K562 (cell line): ENCODE results near the gene PAM. TPM values are rescaled to one million over a fixed set of nuclear protein-coding genes. Genes with fewer than 3 reads are reported as not detected.

Source experiments
- ATAC-seq: fragments of 200-7000 bp; cut with Tn5 transposase; 3 replicates; pipeline ENCODE4 v1.9.1; 2020; ENCODE audit warnings: moderate library complexity
- BruUV-seq: library from RNA; stranded (reverse); fragments of 400-500 nt; replicated peaks from 2 replicates; lab custom pipeline; 2021; lab: Mats Ljungman, UMichigan
- CTCF ChIA-PET: fragments of 300-600 bp; formaldehyde crosslinking; extraction: SDS; loops from one replicate; lab custom pipeline; 2021; ENCODE audit warnings: low intra/inter-chr PET ratio; lab: Yijun Ruan, JAX
- POLR2A ChIA-PET: fragments of 300-600, 350-650 bp; sonication (Branson Sonifier 250); formaldehyde crosslinking; extraction: SDS; loops from one replicate; lab custom pipeline; 2021; ENCODE audit warnings: antibody characterized with exemption, inconsistent platforms; lab: Yijun Ruan, JAX
- DNase-seq, 4 experiments: peaks; one replicate each; pipeline versions ENCODE4 v3.0.0 to v3.0.0-alpha.2; 2011 to 2018; ENCODE audit warnings: low spot score in 3 of 4, mixed read lengths in 3 of 4; ENCODE audit errors: extremely low read depth in 1 of 4
- FAIRE-seq: peaks from 2 replicates; lab custom pipeline; 2011; peaks lifted over from hg19 to GRCh38; lab: Jason Lieb, UNC
- H2AFZ ChIP-seq: 2 replicates; pipeline ENCODE4 v1.6.0; 2011; ENCODE audit warnings: low read depth, low read length, control low read depth, inconsistent platforms
- H3K27ac ChIP-seq: fragments of 200-600 bp; 3 replicates; pipeline ENCODE4 v1.8.0; 2011; ENCODE audit warnings: low read depth, mild to moderate bottlenecking, control low read depth, inconsistent platforms, low read length, moderate library complexity, mixed read lengths; ENCODE audit errors: extremely low read depth
- H3K27me3 ChIP-seq, 2 experiments: fragments of 300-600 bp in 1 of 2; 2 replicates in 1 of 2; 3 replicates in 1 of 2; pipeline versions ENCODE4 v1.6.0 to v1.8.0; 2011; ENCODE audit warnings: inconsistent platforms in 2 of 2, low read length in 2 of 2, mild to moderate bottlenecking in 1 of 2, mixed read lengths in 1 of 2, moderate library complexity in 1 of 2; ENCODE audit not compliant: control insufficient read depth in 2 of 2, insufficient read depth in 2 of 2
- H3K36me3 ChIP-seq: fragments of 300-600 bp; 3 replicates; pipeline ENCODE4 v1.8.0; 2011; ENCODE audit warnings: mild to moderate bottlenecking, low read length, inconsistent platforms; ENCODE audit not compliant: control insufficient read depth, insufficient read depth
- H3K4me1 ChIP-seq, 2 experiments: fragments of 200-600 bp in 1 of 2; replicated peaks in 1 of 2; 2 replicates in 1 of 2; 3 replicates in 1 of 2; pipeline versions ENCODE4 v1.5.1 to v1.8.0; 2011; ENCODE audit warnings: inconsistent platforms in 2 of 2, low read length in 2 of 2, mild to moderate bottlenecking in 1 of 2, mixed read lengths in 1 of 2, moderate library complexity in 1 of 2; ENCODE audit not compliant: control insufficient read depth in 2 of 2, insufficient read depth in 2 of 2
- H3K4me2 ChIP-seq: 2 replicates; pipeline ENCODE4 v1.6.1; 2011; ENCODE audit warnings: low read length, control low read depth, inconsistent platforms, mixed read lengths; ENCODE audit not compliant: insufficient read depth
- H3K4me3 ChIP-seq: fragments of 200-600 bp; sonication (generic), shearing (Covaris generic); 2 replicates; pipeline ENCODE4 v1.5.1; 2016; ENCODE audit warnings: control low read depth, inconsistent platforms
- H3K79me2 ChIP-seq: fragments of 200-600 bp; 3 replicates; pipeline ENCODE4 v1.8.0; 2011; ENCODE audit warnings: low read length, inconsistent platforms; ENCODE audit not compliant: control insufficient read depth, insufficient read depth
- H3K9ac ChIP-seq, 2 experiments: 2 replicates each; pipeline versions ENCODE4 v1.6.0 to v1.6.1; 2011; ENCODE audit warnings: low read depth in 2 of 2, low read length in 2 of 2, control low read depth in 1 of 2, inconsistent platforms in 1 of 2, mild to moderate bottlenecking in 1 of 2, mixed read lengths in 1 of 2; ENCODE audit not compliant: insufficient read depth in 1 of 2
- H3K9me1 ChIP-seq: one replicate; pipeline ENCODE4 v1.6.0; 2011; ENCODE audit warnings: inconsistent platforms, mild to moderate bottlenecking, low read length, moderate library complexity; ENCODE audit not compliant: control insufficient read depth, insufficient read depth
- H3K9me3 ChIP-seq: replicated peaks from 2 replicates; pipeline ENCODE4 v1.5.1; 2011; ENCODE audit warnings: low read depth, low read length, inconsistent platforms; ENCODE audit not compliant: control insufficient read depth, insufficient read depth
- H4K20me1 ChIP-seq: replicated peaks from 2 replicates; pipeline ENCODE4 v1.6.1; 2011; ENCODE audit warnings: low read length, inconsistent platforms, mixed read lengths; ENCODE audit not compliant: control insufficient read depth, insufficient read depth
- CXXC5 ChIP-seq: fragments of 250-450 bp; sonication (Bioruptor Pico); IDR thresholded peaks from 2 replicates; pipeline ENCODE4 v1.8.0; 2022; ENCODE audit warnings: inconsistent platforms, mild to moderate bottlenecking, moderate library complexity
- NCOR1 ChIP-seq: fragments of 450-650 bp; IDR thresholded peaks from 2 replicates; pipeline ENCODE4 v1.6.1; 2016; ENCODE audit warnings: mild to moderate bottlenecking, moderate library complexity
- NFATC3 ChIP-seq: fragments of 450-650 bp; IDR thresholded peaks from 2 replicates; pipeline ENCODE4 v1.6.1; 2017; ENCODE audit warnings: mild to moderate bottlenecking
- NONO ChIP-seq, 2 experiments: fragments of 200-400 bp in 1 of 2; fragments of 450-650 bp in 1 of 2; formaldehyde crosslinking in 1 of 2; IDR thresholded peaks; 2 replicates each; pipeline ENCODE4 v1.6.1; 2017; ENCODE audit warnings: low read depth in 2 of 2, mild to moderate bottlenecking in 2 of 2, moderate library complexity in 2 of 2, low read length in 1 of 2
- NR2C2 ChIP-seq, 2 experiments: fragments of 200-800 bp in 1 of 2; sonication (Bioruptor generic) in 1 of 2; sonication (generic) in 1 of 2; formaldehyde crosslinking in 1 of 2; IDR thresholded peaks; 2 replicates each; pipeline versions ENCODE4 v1.6.1 to v1.8.0; 2016 to 2022; ENCODE audit warnings: mild to moderate bottlenecking in 1 of 2, missing compliant biosample characterization in 1 of 2, missing genetic modification characterization in 1 of 2, missing genetic modification reagents in 1 of 2
- PHB ChIP-seq: fragments of 250-450 bp; sonication (Bioruptor Pico); IDR thresholded peaks from 2 replicates; pipeline ENCODE4 v1.5.0; 2021
- TRIM28 ChIP-seq: fragments of 450-650 bp; IDR thresholded peaks from 2 replicates; pipeline ENCODE4 v1.6.1; 2017
- ZC3H4 ChIP-seq: sonication (generic); formaldehyde crosslinking; IDR thresholded peaks from 2 replicates; pipeline ENCODE4 v1.9.0; 2021; ENCODE audit warnings: missing genetic modification reagents, borderline replicate concordance
- ZNF239 ChIP-seq: fragments of 250-450 bp; sonication (Bioruptor Pico); IDR thresholded peaks from 2 replicates; pipeline ENCODE4 v1.4.0; 2020; ENCODE audit warnings: mild to moderate bottlenecking
- ZNF507 ChIP-seq: conservative IDR thresholded peaks from 2 replicates; pipeline ENCODE4 v1.6.1; 2017; ENCODE audit warnings: missing genetic modification characterization, missing compliant biosample characterization
- WGBS: fragments of 100-300 bp; shearing (Covaris generic); methylation state at CpG from one replicate; pipeline ENCODE4 v1.1.6; 2016; ENCODE audit warnings: low coverage, mixed read lengths; ENCODE audit not compliant: insufficient coverage; ENCODE audit errors: missing lambda C conversion rate; 5-methylcytosine and 5-hydroxymethylcytosine counted together
- in situ Hi-C: fragments of 300-500 bp; cut with MboI; formaldehyde crosslinking; loops from 4 replicates; pipeline ENCODE4 v1.15.0; 2018; ENCODE audit warnings: inconsistent platforms, mixed read lengths
- intact Hi-C: fragments of 100-400 bp; cut with micrococcal nuclease; formaldehyde crosslinking; loops from 2 replicates; pipeline ENCODE4 v1.14.2; 2022
- polyA plus RNA-seq, 8 experiments: library from polyadenylated mRNA; depleted of rRNA in 4 of 8; stranded (reverse) in 5 of 8; unstranded in 3 of 8; fragments of >200 nt; fragmentation: Nextera tagmentation in 2 of 8; fragmentation: Illumina TruSeq in 1 of 8; extraction: Ambion mirVana in 2 of 8; extraction: Trizol in 1 of 8; gene quantifications; 2 replicates each; pipeline versions ENCODE4 v1.2.1 to v1.2.3, GENCODE V29; 2011 to 2014; ENCODE audit warnings: inconsistent platforms in 1 of 8, missing spikeins in 1 of 8
- total RNA-seq, 7 experiments: library from RNA; depleted of rRNA in 6 of 7; stranded (reverse); fragments of >200 nt in 6 of 7; fragmentation: Illumina TruSeq in 2 of 7; extraction: Trizol in 2 of 7; gene quantifications; 2 replicates each; pipeline versions ENCODE4 v1.2.1 to v1.2.3, GENCODE V29; 2011 to 2021; ENCODE audit warnings: low replicate concordance in 1 of 7
- TF ChIP-seq, protein P1 (sequence below): fragments of 250-450 bp; sonication (Bioruptor Pico); IDR thresholded peaks from 2 replicates; pipeline ENCODE4 v1.8.0; 2021; ENCODE audit warnings: moderate library complexity, mild to moderate bottlenecking, inconsistent platforms
- TF ChIP-seq, protein P2 (sequence below), 2 experiments: IDR thresholded peaks in 1 of 2; conservative IDR thresholded peaks in 1 of 2; 2 replicates each; pipeline ENCODE4 v1.6.1; 2016; ENCODE audit warnings: low read depth in 2 of 2, mild to moderate bottlenecking in 1 of 2, missing compliant biosample characterization in 1 of 2, missing genetic modification characterization in 1 of 2, moderate library complexity in 1 of 2

The PAM gene
- total and polyA plus RNA-seq, 9 of the 15 experiments (the other 6 are each of a cell fraction or from before 2014, with no cell fraction given) = 0.39 to 3.1 (median 0.77) TPM

DNA sequence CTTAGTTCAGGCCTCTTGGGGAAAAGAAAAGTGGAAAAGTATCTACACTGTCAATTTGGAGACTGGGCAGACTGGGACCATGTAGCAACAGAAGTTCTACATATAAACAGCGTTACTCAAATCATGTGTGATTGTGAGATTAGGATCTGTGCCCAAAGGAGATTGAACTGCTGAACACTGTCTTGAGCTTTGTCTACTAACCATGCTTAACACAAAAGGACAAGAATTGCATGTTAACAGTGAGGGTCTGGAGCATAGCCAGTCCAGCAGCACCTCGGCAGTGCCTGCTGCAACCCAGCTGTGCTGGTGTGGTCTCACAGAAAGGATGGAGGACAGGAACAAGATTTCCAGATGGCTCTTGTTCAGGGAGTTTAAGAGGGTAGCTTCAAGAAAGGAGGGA, 5.7 kb downstream of the PAM start:
- ATAC-seq = no peak
- H2AFZ ChIP-seq = no peak overlapping the region
- 0% methylated on average over 2 of the region's 2 CpGs for WGBS
- no peak for TF ChIP-seq CXXC5 (CRISPR knock-in tag)
- no peak for TF ChIP-seq TRIM28
- TF ChIP-seq, all 486 proteins: peak for 0
- Histone ChIP-seq H3K36me3 (no peaks in the 10 kb centered on the region), H3K9ac (no peak overlapping the region), H3K79me2 (no peaks in the 10 kb centered on the region), H3K4me3 (no peak overlapping the region), H4K20me1 (no peaks in the 10 kb centered on the region), H3K4me2 (no peak overlapping the region), H3K27me3 (peaks cover 4 to 5% of the 10 kb centered on the region in 2 experiments; a peak in 4 of 5 replicates), H3K4me1 (peaks cover 1 to 3% of the 10 kb centered on the region in 2 experiments; a peak in 2 of 5 replicates), H3K9me3 (no peaks in the 10 kb centered on the region), H3K9me1 (no peaks in the 10 kb centered on the region), H3K27ac (no peak overlapping the region)
- ChIA-PET POLR2A (no interaction called here), CTCF (no interaction called here)
- in situ Hi-C loops (no loop called here), intact Hi-C loops (no loop called here)
- no TSS peak for BruUV-seq
- FAIRE-seq (no peak), DNase-seq (no peak)

DNA sequence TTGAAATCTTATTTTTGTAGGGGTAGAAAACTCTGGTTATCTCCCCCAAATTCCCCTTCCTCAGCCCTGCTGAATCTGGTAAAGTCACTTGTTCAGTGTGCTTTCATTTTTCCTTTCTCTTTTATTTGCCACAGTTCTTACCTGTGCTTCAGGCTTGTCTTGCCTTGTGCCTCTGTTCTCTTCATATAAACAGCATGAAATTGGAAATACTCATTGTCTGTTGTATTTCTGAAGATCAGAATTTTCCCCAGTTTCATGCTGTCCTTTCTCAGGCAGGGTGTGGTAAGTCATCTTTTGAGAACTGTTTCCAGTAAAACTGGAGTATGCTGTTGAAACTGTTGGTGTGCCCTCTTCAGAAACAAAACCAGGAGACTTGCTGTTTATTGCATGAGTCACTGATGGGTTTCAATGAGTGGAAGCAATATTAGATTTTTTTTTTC, 7.0 kb downstream of the PAM start:
- H3K9me3 ChIP-seq = no peaks in the 10 kb centered on the region
- BruUV-seq = no TSS peak
- no peak for DNase-seq
- H3K79me2 ChIP-seq = no peaks in the 10 kb centered on the region
- H3K4me2 ChIP-seq = no peak overlapping the region
- no peaks in the 10 kb centered on the region for H3K36me3 ChIP-seq
- H4K20me1 ChIP-seq = no peaks in the 10 kb centered on the region
- no peak for ATAC-seq
- H3K27ac ChIP-seq = no peak overlapping the region
- no peaks in the 10 kb centered on the region for H3K27me3 ChIP-seq
- in situ Hi-C loops (no loop called here), intact Hi-C loops (no loop called here)
- no peak overlapping the region for H2AFZ ChIP-seq
- no peak overlapping the region for H3K4me3 ChIP-seq
- no peaks in the 10 kb centered on the region for H3K9me1 ChIP-seq
- no peak for FAIRE-seq
- POLR2A ChIA-PET = interaction anchor here (1.2 kb wide), 1 partner anchor 36 kb away, joined by 3 read pairs; no protein-coding TSS in a partner anchor
- H3K9ac ChIP-seq = no peak overlapping the region
- no peaks in the 10 kb centered on the region for H3K4me1 ChIP-seq
- CTCF ChIA-PET = no interaction called here
- TF ChIP-seq, protein P1, sequence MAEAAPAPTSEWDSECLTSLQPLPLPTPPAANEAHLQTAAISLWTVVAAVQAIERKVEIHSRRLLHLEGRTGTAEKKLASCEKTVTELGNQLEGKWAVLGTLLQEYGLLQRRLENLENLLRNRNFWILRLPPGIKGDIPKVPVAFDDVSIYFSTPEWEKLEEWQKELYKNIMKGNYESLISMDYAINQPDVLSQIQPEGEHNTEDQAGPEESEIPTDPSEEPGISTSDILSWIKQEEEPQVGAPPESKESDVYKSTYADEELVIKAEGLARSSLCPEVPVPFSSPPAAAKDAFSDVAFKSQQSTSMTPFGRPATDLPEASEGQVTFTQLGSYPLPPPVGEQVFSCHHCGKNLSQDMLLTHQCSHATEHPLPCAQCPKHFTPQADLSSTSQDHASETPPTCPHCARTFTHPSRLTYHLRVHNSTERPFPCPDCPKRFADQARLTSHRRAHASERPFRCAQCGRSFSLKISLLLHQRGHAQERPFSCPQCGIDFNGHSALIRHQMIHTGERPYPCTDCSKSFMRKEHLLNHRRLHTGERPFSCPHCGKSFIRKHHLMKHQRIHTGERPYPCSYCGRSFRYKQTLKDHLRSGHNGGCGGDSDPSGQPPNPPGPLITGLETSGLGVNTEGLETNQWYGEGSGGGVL (CRISPR knock-in tag) = no peak
- TF ChIP-seq NR2C2 (CRISPR knock-in tag; IDR thresholded peaks at IDR 0.05) = no peak
- TF ChIP-seq NR2C2 (tag; IDR thresholded peaks at IDR 0.05) = no peak
- TF ChIP-seq, protein P2, sequence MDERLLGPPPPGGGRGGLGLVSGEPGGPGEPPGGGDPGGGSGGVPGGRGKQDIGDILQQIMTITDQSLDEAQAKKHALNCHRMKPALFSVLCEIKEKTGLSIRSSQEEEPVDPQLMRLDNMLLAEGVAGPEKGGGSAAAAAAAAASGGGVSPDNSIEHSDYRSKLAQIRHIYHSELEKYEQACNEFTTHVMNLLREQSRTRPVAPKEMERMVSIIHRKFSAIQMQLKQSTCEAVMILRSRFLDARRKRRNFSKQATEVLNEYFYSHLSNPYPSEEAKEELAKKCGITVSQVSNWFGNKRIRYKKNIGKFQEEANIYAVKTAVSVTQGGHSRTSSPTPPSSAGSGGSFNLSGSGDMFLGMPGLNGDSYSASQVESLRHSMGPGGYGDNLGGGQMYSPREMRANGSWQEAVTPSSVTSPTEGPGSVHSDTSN (CRISPR knock-in tag; IDR thresholded peaks at IDR 0.05; ENCODE audit: low read depth) = no peak
- TF ChIP-seq, protein P2 (tag; conservative IDR thresholded peaks at IDR 0.05; ENCODE audit: low read depth) = no peak
- no peak for TF ChIP-seq NONO (IDR thresholded peaks at IDR 0.05; ENCODE audit: low read depth in 2 of 2, low read length in 1 of 2)
- no peak for TF ChIP-seq ZNF507 (tag)
- no peak for TF ChIP-seq NFATC3
- TF ChIP-seq ZC3H4 (CRISPR knock-in tag) = no peak
- no peak for TF ChIP-seq ZNF239 (CRISPR knock-in tag)
- no peak for TF ChIP-seq PHB (CRISPR knock-in tag)
- TF ChIP-seq NCOR1 = no peak
